Mesothelial cell of epicardium (in vitro differentiated cells): ENCODE data around the gene HOXD3. TPM values are rescaled to one million over a fixed set of nuclear protein-coding genes. Genes with fewer than 3 reads are reported as not detected.

Source experiments
- DNase-seq, 2 experiments: peaks; one replicate each; pipeline ENCODE4 v3.0.0; 2021; ENCODE audit warnings: low spot score in 2 of 2; ENCODE audit not compliant: unreplicated experiment in 2 of 2
- H3K27ac Mint-ChIP-seq: 2 replicates; pipeline ENCODE4 v1.8.0; 2021; ENCODE audit warnings: mixed read lengths
- H3K27me3 Mint-ChIP-seq: 2 replicates; pipeline ENCODE4 v1.8.0; 2021; ENCODE audit warnings: low read depth, mixed read lengths
- H3K36me3 Mint-ChIP-seq: 2 replicates; pipeline ENCODE4 v1.8.0; 2021; ENCODE audit warnings: mixed read lengths
- H3K4me1 Mint-ChIP-seq: 2 replicates; pipeline ENCODE4 v1.8.0; 2021; ENCODE audit warnings: mixed read lengths
- H3K4me3 Mint-ChIP-seq: 2 replicates; pipeline ENCODE4 v1.8.0; 2021; ENCODE audit warnings: mild to moderate bottlenecking, moderate library complexity, mixed read lengths
- H3K9me3 Mint-ChIP-seq: 2 replicates; pipeline ENCODE4 v1.8.0; 2021; ENCODE audit warnings: mixed read lengths
- CTCF ChIP-seq: fragments of 200-600 bp; sonication (generic); IDR thresholded peaks from one replicate; pipeline ENCODE4 v1.5.0; 2021; ENCODE audit warnings: antibody characterized with exemption; ENCODE audit not compliant: unreplicated experiment
- total RNA-seq: library from RNA; stranded (reverse); gene quantifications from 3 replicates; pipeline ENCODE4 v1.2.1, GENCODE V29; 2021

The HOXD3 gene
- total RNA-seq, 1 donor from 2014 or later = 1.1 TPM

- Mint-ChIP-seq H3K4me3 (no peak overlapping the region), H3K27ac (no peak overlapping the region), H3K4me1 (peaks cover 5% of the 10 kb centered on the region), H3K27me3 (peaks cover 99% of the 10 kb centered on the region), H3K9me3 (no peaks in the 10 kb centered on the region), H3K36me3 (peaks cover 2% of the 10 kb centered on the region)
- no peak for DNase-seq
- no peak for TF ChIP-seq CTCF
These were observed 11.0 kb upstream of the HOXD3 start for GRCh38 chr2:176146101-176146500.

GRCh38 chr2:176146645-176147044 lies 10.5 kb upstream of the HOXD3 start:
- Mint-ChIP-seq H3K9me3 (no peaks in the 10 kb centered on the region), H3K4me1 (peaks cover 5% of the 10 kb centered on the region), H3K27ac (no peak overlapping the region), H3K36me3 (peaks cover 2% of the 10 kb centered on the region), H3K27me3 (peaks cover 98% of the 10 kb centered on the region), H3K4me3 (no peak overlapping the region)
- DNase-seq = no peak
- TF ChIP-seq CTCF = no peak

- no peaks in the 10 kb centered on the region for H3K9me3 Mint-ChIP-seq
- TF ChIP-seq CTCF = no peak
- peaks cover 98% of the 10 kb centered on the region for H3K27me3 Mint-ChIP-seq
- no peak overlapping the region for H3K27ac Mint-ChIP-seq
- H3K4me3 Mint-ChIP-seq = no peak overlapping the region
- no peak for DNase-seq
- H3K4me1 Mint-ChIP-seq = peaks cover 6% of the 10 kb centered on the region
- peaks cover 2% of the 10 kb centered on the region for H3K36me3 Mint-ChIP-seq
These were observed 9.8 kb upstream of the HOXD3 start for GRCh38 chr2:176147210-176147799.

GRCh38 chr2:176147800-176148496 lies 9.2 kb upstream of the HOXD3 start:
- H3K4me3 Mint-ChIP-seq = no peak overlapping the region
- TF ChIP-seq CTCF = no peak
- no peak for DNase-seq
- peaks cover 6% of the 10 kb centered on the region for H3K4me1 Mint-ChIP-seq
- H3K27ac Mint-ChIP-seq = no peak overlapping the region
- no peaks in the 10 kb centered on the region for H3K9me3 Mint-ChIP-seq
- peaks cover 2% of the 10 kb centered on the region for H3K36me3 Mint-ChIP-seq
- H3K27me3 Mint-ChIP-seq = peaks cover 98% of the 10 kb centered on the region

- H3K27ac Mint-ChIP-seq = no peak overlapping the region
- no peaks in the 10 kb centered on the region for H3K9me3 Mint-ChIP-seq
These were observed 8.2 kb upstream of the HOXD3 start for GRCh38 chr2:176148751-176149421.

More at GRCh38 chr2:176148751-176149421, 8.2 kb upstream of the HOXD3 start:
- peaks cover 2% of the 10 kb centered on the region for H3K36me3 Mint-ChIP-seq
- no peak for TF ChIP-seq CTCF
- no peak overlapping the region for H3K4me3 Mint-ChIP-seq
- peaks cover 98% of the 10 kb centered on the region for H3K27me3 Mint-ChIP-seq
- DNase-seq = no peak
- peaks cover 6% of the 10 kb centered on the region for H3K4me1 Mint-ChIP-seq
